Stomach smooth muscle (tissue), 2 donors: ENCODE results near the gene THOC7.

Source experiments
- H3K27ac ChIP-seq: one replicate; pipeline ENCODE4 v1.7.0; 2013; ENCODE audit warnings: mild to moderate bottlenecking, low read length, inconsistent platforms
- H3K27me3 ChIP-seq, 2 donors: one replicate each; pipeline ENCODE4 v1.7.0; 2013; ENCODE audit warnings: low read length in 2 of 2; ENCODE audit not compliant: insufficient read depth in 2 of 2, control insufficient read depth in 1 of 2
- H3K36me3 ChIP-seq, 2 donors: one replicate each; pipeline ENCODE4 v1.7.0; 2013; ENCODE audit warnings: low read length in 2 of 2; ENCODE audit not compliant: control insufficient read depth in 2 of 2, insufficient read depth in 2 of 2
- H3K4me1 ChIP-seq: one replicate; pipeline ENCODE4 v1.7.0; 2013; ENCODE audit warnings: low read length; ENCODE audit not compliant: control insufficient read depth, insufficient read depth
- H3K4me3 ChIP-seq, 2 donors: one replicate each; pipeline ENCODE4 v1.7.0; 2013; ENCODE audit warnings: low read length in 2 of 2
- H3K9ac ChIP-seq, 2 donors: one replicate each; pipeline ENCODE4 v1.7.0; 2013; ENCODE audit warnings: low read length in 2 of 2, mild to moderate bottlenecking in 1 of 2
- H3K9me3 ChIP-seq, 2 donors: one replicate each; pipeline ENCODE4 v1.7.0; 2013; ENCODE audit warnings: low read length in 2 of 2; ENCODE audit not compliant: control insufficient read depth in 2 of 2
- donor health status: healthy.
- donor health status: Pancreatic carcinoma.

The THOC7 gene

GRCh38 chr3:63863150-63864007, at the start of gene THOC7, which contains the start of gene ATXN7:
Gene THOC7, minus strand, starts transcription at chr3:63863805. Its CDS starts 15 bp downstream, at chr3:63863790.
Gene ATXN7, plus strand, starts transcription at chr3:63863867. Its CDS starts 48,732 bp downstream, at chr3:63912599.
- peak within 1 kb of the TSS; percentile 76 to 86 for H3K4me3 ChIP-seq
- no peaks in the 10 kb centered on the region for H3K27me3 ChIP-seq
- H3K9me3 ChIP-seq: no peaks in the 10 kb centered on the region
- peak within 1 kb of the TSS; percentile 46 for H3K27ac ChIP-seq
- peak within 1 kb of the TSS; percentile 86 to 87 for H3K9ac ChIP-seq
- H3K4me1 ChIP-seq: peaks cover 10% of the 10 kb centered on the region
- no peaks in the 10 kb centered on the region for H3K36me3 ChIP-seq

- peaks cover 0 to 7% of the 10 kb centered on the region in 2 donors for H3K36me3 ChIP-seq
- H3K27me3 ChIP-seq: no peaks in the 10 kb centered on the region
- peak overlapping the region; percentile 78 to 93 for H3K4me3 ChIP-seq
- peaks cover 21% of the 10 kb centered on the region for H3K4me1 ChIP-seq
- peak overlapping the region; percentile 55 to 83 for H3K9ac ChIP-seq
- no peaks in the 10 kb centered on the region for H3K9me3 ChIP-seq
- peak overlapping the region; percentile 75 for H3K27ac ChIP-seq
Observed at GRCh38 chr3:63912768-63913588, 49.4 kb upstream of the THOC7 start.

- H3K27ac ChIP-seq: peak within 1 kb of the TSS; percentile 84
- H3K4me3 ChIP-seq: peak within 1 kb of the TSS; percentile 78 to 93
- peaks cover 21% of the 10 kb centered on the region for H3K4me1 ChIP-seq
- H3K9ac ChIP-seq: peak within 1 kb of the TSS; percentile 68 to 83
- no peaks in the 10 kb centered on the region for H3K27me3 ChIP-seq
- no peaks in the 10 kb centered on the region for H3K9me3 ChIP-seq
- H3K36me3 ChIP-seq: no peaks in the 10 kb centered on the region
Observed at GRCh38 chr3:63911873-63912767, 48.5 kb upstream of the THOC7 start, which contains the start of gene SCAANT1. Gene SCAANT1, minus strand, starts transcription at chr3:63912383.

- Histone ChIP-seq H3K9ac (peak overlapping the region; percentile 68 to 77), H3K27ac (peak overlapping the region; percentile 84), H3K4me1 (peaks cover 21% of the 10 kb centered on the region), H3K27me3 (no peaks in the 10 kb centered on the region), H3K9me3 (no peaks in the 10 kb centered on the region), H3K36me3 (no peaks in the 10 kb centered on the region), H3K4me3 (peak overlapping the region; percentile 67 to 78)
Observed at GRCh38 chr3:63911509-63911872, 47.9 kb upstream of the THOC7 start.

GRCh38 chr3:63910891-63911290, 47.3 kb upstream of the THOC7 start:
- no peak overlapping the region for H3K27ac ChIP-seq
- H3K4me1 ChIP-seq: peaks cover 21% of the 10 kb centered on the region
- no peaks in the 10 kb centered on the region for H3K27me3 ChIP-seq
- peak overlapping the region in 1 of 2 donors; percentile 67 for H3K4me3 ChIP-seq
- H3K36me3 ChIP-seq: no peaks in the 10 kb centered on the region
- peak overlapping the region in 1 of 2 donors; percentile 77 for H3K9ac ChIP-seq
- H3K9me3 ChIP-seq: no peaks in the 10 kb centered on the region

- H3K9me3 ChIP-seq: no peaks in the 10 kb centered on the region
- no peak overlapping the region for H3K4me3 ChIP-seq
- no peaks in the 10 kb centered on the region for H3K36me3 ChIP-seq
- H3K27ac ChIP-seq: no peak overlapping the region
- no peaks in the 10 kb centered on the region for H3K27me3 ChIP-seq
- H3K9ac ChIP-seq: no peak overlapping the region
- peaks cover 21% of the 10 kb centered on the region for H3K4me1 ChIP-seq
Observed at GRCh38 chr3:63910001-63910400, 46.4 kb upstream of the THOC7 start.

GRCh38 chr3:63909431-63909830, 45.8 kb upstream of the THOC7 start:
- Histone ChIP-seq H3K4me3 (no peak overlapping the region), H3K9me3 (no peaks in the 10 kb centered on the region), H3K4me1 (peaks cover 18% of the 10 kb centered on the region), H3K36me3 (no peaks in the 10 kb centered on the region), H3K27me3 (no peaks in the 10 kb centered on the region), H3K27ac (no peak overlapping the region), H3K9ac (no peak overlapping the region)

GRCh38 chr3:63908776-63909175, 45.2 kb upstream of the THOC7 start:
- H3K27me3 ChIP-seq: no peaks in the 10 kb centered on the region
- no peaks in the 10 kb centered on the region for H3K9me3 ChIP-seq
- no peak overlapping the region for H3K4me3 ChIP-seq
- no peak overlapping the region for H3K9ac ChIP-seq
- no peak overlapping the region for H3K27ac ChIP-seq
- H3K4me1 ChIP-seq: peaks cover 13% of the 10 kb centered on the region
- H3K36me3 ChIP-seq: no peaks in the 10 kb centered on the region

- Histone ChIP-seq H3K4me3 (no peak overlapping the region), H3K27ac (no peak overlapping the region), H3K27me3 (no peaks in the 10 kb centered on the region), H3K4me1 (peaks cover 9% of the 10 kb centered on the region), H3K9ac (no peak overlapping the region), H3K9me3 (no peaks in the 10 kb centered on the region), H3K36me3 (no peaks in the 10 kb centered on the region)
Observed at GRCh38 chr3:63908081-63908736, 44.6 kb upstream of the THOC7 start.
